ENCODE measurements around the gene ACOT4.
"Not testable (repeated sequence)": the region's sequence is repeated elsewhere in the genome, so short reads cannot be mapped to it uniquely, and the experiment has no call there.

The ACOT4 gene

DNA sequence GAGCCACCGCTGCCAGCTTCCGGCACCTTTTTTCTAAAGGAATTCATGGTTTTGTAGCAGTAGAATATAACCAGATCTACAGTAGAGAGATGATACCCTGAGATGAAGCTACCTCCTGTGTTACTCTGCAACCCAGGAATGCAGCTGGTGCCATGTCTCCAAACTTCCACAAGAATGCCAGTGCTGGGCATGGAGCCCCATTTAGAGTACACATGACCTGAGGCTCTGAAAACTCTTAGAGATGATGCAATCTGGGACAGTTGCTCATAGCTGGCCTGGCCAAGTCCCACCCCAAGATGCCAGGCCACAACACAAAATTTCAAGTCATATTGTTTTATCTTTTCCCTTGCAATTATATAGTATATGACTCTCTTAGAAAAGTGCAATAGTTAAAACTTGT lies 14.5 kb upstream of the ACOT4 start:
- not testable (repeated sequence) for DNase-seq (ENCODE audit: low read depth)

DNA sequence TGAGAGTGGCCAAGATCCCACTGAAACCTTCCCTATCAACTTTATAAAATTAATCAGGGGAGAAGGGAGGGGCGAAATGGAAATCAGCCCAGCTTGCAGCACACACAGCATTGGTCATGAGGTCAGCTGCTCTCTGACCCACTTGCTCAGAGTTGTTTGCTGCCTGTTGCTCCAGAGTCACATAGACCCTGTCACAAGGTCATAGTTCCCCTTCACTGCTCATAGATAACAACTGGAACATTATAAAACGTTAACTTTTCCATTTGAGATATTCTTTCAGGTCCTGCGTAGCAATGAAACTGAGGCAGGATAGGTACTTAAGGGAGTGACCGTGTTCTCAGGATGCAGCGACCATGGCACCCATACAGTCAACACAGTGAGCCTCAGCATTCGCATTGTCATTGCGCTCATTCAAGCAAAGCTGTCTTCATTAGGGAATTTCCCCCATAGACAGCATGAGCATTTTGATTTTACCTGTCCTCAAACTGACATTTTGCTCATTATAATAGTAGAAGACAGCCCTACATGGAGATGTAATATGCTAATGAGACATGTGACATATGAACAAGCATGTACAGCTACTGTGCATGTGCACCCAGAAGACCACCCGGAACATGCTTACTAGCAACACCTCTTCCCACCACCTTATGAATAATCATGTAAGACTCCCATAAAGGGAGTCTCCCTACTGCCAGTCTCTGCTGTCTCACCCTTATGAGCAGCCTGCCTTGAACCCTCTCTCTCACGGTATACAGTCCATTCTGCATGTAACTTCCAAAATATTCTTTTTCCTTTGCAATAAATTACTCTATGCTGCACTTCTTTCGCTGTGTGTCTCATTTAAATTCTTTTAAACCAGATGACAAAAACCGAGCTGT lies 9.3 kb upstream of the ACOT4 start:
- not testable (repeated sequence) for DNase-seq (ENCODE audit: low read depth)

DNA sequence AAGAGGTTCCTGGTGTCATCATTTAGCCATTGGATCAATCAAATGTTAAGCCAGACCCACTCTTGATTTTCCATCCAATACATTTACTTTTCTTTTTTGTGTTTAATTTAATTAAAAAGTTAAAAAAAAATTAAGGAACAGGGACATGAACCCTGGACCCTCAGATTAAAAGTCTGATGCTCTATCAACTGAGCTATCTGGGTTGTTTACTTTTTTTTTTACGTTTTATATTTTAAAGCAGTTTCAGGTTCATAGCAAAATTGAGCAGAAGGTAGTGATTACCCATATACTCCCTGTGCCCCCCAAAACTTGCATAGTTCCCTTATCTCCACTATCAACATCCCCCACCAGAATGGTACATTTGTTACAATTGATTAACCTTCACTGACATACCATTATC lies 3.0 kb upstream of the ACOT4 start:
- DNase-seq (ENCODE audit: low read depth) = no peak

DNA sequence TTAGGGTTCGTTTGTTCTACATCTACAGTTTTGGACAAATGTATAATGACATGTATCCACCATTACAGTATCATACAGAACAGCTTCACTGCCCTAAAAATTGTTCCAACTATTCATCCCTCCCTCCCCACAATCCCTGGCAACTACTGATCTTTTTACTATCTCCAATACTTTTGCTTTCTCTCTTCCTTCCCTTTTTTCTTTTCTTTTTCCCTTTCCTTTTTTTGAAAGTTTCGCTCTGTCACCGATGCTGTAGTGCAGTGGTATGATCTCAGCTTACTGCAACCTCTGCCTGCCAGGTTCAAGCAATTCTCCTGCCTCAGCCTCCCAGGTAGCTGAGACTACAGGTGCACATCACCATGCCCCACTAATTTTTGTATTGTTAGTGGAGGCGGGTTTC lies 2.6 kb upstream of the ACOT4 start:
- DNase-seq (ENCODE audit: low read depth) = no peak

DNA sequence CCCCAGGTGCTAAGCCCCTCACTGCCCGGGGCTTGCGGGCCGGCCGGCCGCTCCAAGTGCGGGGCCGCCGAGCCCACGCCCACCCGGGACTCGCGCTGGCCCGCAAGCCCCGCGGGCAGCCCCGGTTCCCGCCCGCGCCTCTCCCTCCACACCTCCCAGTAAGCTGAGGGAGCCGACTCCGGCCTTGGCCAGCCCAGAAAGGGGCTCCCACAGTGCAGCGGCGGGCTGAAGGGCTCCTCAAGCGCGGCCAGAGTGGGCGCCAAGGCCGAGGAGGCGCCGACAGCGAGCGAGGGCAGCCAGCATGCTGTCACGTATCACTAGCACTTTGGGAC lies 1.0 kb upstream of the ACOT4 start:
- DNase-seq (ENCODE audit: low read depth) = not testable (repeated sequence)

DNA sequence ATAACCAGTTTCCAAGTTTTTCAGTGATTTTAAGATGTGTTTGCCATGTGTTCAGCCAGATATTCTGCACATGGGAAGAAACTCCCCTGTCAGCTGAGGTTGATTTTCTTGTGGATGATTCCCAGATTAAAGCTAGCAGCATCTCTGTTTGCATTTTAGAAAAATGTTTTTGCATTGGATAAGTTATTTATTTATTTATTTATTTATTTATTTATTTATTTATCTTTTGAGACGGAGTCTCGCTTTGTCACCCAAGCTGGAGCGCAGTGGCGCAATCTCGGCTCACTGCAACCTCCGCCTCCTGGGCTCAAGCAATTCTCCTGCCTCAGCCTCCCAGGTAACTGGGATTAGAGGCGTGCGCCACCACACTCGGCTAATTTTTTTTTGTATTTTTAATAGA lies 2.8 kb downstream of the ACOT4 start:
- DNase-seq (ENCODE audit: low read depth) = no peak

DNA sequence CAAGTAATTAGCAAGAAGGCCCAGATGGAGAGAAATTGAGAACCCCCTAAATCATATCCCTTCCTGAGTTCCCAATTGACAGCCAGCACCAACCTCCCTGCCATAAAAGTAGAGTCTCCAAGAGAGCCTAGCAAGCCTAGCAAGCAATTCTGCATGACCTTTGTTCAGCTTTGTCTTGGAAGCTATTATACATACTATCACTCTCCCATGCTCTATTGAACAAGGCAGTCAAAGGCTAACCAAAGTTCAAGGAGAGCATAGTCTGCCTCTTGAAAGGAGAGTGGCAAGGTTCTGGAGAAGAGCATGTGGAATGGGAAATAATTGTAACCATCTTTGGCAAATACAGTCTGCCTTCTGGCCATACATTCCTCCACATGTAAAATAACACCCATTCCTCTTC lies 7.8 kb downstream of the ACOT4 start:
- no peak for DNase-seq (ENCODE audit: low read depth)

DNA sequence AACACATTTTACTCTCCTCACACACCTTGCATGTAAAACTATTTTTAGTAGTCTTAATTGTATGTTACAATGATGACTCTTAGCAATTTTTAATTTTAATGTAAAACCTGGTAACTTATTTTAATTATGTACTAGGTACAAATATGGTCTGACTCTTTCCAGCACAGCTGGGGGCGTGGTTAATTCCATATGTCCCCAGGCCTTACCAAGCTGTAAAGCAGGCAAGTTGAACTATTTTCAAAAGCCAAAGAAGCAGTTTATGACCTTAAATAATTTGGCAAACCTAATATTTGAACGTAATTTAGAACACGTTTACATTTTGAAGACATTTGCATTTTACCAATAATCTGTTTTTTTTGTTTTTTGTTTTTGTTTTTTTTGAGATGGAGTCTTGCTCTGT lies 11.3 kb downstream of the ACOT4 start:
- DNase-seq (ENCODE audit: low read depth) = no peak

DNA sequence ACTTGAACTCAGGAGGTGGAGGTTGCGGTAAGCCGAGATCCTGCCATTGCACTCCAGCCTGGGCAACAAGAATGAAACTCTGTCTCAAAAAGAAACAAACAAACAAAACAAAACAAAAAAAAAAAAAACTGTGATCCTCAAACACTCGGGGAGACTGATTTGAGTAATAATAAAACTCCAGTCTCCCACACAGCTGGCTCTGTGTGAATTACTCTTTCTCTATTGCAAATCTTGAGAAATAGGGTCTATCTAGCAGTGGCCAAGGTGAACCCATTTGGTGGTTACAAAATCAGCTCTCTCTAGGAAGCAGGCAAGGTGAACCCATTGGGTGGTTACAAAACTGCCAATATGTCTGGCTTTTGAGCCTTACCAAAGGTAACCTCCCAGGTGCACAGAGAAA lies 14.6 kb downstream of the ACOT4 start:
- no peak for DNase-seq (ENCODE audit: low read depth)

DNA sequence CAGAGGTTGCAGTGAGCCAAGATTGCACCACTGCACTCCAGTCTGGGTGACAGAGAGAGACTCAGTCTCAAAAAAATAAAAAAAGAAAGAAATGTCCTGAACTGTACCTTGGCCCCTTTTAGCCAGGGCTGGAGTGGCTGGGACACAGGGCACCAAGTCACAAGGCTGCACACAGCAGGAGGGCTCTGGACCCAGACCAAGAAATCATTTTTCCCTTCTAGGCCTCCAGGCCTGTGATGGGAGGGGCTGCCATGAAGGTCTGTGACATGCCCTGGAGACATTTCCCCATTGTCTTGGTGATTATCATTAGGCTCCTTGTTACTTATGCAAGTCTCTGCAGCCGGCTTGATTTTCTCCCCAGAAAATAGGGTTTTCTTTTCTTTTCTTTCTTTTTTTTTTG lies 15.6 kb downstream of the ACOT4 start:
- no peak for DNase-seq (ENCODE audit: low read depth)

DNA sequence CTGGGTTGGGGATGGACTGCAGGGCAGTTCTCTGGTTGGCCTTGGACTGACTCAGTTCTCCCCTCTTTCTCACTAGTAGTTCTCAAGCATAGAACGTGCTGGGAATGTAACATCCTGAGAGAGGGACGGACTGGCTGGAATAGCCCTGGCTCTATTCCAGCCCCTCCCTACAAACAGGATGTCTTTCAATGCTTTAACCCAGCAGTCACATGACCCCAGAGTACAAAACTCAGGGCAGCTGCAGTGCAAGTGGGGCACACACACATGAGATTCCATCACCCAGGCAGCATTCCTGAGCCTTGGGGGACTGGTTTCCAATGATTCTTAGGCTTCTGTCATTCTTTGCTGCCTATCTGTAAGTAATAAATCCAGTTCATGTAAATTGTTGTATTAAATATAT lies 19.0 kb downstream of the ACOT4 start:
- DNase-seq (ENCODE audit: low read depth) = no peak

DNA sequence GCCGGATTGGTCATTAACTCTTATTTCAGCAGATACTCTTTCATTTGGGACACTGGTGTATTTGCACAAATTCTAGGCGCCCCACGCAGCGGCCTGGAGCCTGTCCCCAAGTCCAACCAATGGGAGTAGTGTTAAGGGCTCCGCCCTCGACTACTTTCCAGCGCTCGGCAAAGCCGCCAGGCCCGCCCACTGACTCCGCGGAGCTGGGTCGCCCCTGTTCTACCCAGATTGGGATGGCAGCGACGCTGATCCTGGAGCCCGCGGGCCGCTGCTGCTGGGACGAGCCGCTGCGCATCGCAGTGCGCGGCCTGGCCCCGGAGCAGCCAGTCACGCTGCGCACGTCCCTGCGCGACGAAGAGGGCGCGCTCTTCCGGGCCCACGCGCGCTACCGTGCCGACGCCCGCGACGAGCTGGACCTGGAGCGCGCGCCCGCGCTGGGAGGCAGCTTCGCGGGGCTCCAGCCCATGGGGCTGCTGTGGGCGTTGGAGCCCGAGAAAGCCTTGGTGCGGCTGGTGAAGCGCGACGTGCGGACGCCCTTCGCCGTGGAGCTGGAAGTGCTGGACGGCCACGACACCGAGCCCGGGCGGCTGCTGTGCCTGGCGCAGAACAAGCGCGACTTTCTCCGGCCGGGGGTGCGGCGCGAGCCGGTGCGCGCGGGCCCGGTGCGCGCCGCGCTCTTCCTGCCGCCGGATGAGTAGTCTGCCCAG lies 20.8 kb downstream of the ACOT4 start, which contains the start of gene ACOT6:
ACOT6 (plus strand) TSS at position 179 of the 707 bp plus-strand sequence; CDS start at position 234, 55 bp downstream.
- DNase-seq (ENCODE audit: low read depth) = no peak

DNA sequence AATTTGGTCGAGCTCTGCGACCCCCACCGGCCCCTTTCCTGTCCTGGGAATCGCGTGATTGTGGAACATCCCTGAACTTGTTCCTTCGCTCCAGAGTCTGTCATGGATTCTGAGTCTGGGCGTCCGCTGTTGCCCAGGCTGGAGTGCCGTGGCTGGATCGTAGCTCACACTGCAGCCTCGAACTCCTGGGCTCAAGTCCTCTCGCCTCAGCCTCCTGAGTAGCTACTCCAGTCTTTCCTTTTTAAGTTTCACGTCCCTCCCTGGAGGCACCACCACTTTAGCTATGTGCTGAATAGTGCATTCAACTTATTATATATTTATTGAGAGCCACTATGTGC lies 21.3 kb downstream of the ACOT4 start:
- DNase-seq (ENCODE audit: low read depth) = no peak

DNA sequence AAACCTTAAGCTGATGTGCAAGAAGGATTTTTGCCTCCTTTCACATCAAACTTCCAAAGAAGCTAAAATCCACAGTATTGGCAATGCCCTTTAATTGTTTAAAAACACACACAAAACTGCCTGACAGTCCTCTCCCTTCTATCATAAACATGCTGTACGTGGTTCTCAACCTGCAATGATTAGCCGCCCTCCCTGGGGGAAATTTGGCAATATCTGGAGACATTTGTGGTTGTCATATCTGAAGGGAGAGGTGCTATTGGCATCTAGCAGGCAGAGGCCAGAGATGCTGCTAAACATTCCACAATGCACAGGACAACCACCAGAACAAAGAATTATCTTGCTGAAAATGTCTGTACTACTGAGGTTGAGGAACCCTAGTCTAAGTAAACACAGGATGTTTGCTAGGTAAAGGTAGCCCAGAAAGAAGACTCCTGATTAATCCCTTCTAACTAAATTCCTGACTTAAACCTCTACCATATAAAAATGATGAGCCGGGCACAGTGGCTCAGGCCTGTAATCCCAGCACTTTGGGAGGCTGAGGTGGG lies 21.8 kb downstream of the ACOT4 start:
- DNase-seq (ENCODE audit: low read depth) = no peak

DNA sequence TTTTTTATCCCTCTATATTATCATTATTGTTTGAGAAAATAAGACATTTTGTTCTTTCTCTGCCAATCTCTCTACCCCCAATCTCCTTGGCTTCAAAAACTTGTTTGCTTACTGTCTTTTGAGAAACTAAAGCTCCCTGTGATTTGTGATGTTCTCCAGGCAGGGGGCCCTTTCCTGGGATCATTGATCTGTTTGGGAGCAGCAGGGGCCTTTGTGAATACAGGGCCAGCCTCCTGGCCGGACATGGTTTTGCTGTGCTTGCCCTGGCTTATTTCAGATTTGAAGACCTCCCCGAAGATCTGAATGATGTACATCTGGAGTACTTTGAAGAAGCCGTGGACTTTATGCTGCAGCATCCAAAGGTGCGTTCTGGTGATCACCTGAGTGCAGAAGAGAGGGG lies 25.2 kb downstream of the ACOT4 start:
- no peak for DNase-seq (ENCODE audit: low read depth)

DNA sequence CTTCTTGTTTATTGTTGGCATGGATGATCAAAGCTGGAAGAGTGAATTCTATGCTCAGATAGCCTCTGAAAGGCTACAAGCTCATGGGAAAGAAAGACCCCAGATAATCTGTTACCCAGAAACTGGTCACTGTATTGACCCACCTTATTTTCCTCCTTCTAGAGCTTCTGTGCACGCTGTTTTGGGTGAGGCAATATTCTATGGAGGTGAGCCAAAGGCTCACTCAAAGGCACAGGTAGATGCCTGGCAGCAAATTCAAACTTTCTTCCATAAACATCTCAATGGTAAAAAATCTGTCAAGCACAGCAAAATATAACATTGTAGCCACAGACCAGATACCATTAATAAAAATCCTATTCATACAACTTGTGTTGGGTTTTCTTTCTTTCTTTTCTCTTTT lies 27.9 kb downstream of the ACOT4 start:
- no peak for DNase-seq (ENCODE audit: low read depth)

DNA sequence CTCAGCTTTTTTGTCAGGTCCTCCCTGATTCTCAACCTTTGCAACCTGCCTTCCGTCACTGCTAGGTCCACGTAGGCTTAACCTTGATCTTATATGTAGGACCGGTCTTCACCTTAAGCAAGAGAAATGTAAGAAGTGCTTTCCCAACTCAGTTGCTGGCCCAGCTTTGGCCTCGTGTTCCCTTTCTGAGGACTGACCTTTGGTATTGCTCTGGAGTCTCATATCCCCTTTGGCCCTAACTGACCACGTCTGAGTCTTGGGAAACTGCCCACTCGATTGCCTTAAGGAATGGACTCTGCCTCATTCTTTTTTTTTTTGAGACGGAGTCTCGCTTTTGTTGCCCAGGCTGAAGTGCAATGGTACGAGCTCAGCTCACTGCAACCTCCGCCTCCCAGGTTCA lies 28.6 kb downstream of the ACOT4 start:
- no peak for DNase-seq (ENCODE audit: low read depth)

DNA sequence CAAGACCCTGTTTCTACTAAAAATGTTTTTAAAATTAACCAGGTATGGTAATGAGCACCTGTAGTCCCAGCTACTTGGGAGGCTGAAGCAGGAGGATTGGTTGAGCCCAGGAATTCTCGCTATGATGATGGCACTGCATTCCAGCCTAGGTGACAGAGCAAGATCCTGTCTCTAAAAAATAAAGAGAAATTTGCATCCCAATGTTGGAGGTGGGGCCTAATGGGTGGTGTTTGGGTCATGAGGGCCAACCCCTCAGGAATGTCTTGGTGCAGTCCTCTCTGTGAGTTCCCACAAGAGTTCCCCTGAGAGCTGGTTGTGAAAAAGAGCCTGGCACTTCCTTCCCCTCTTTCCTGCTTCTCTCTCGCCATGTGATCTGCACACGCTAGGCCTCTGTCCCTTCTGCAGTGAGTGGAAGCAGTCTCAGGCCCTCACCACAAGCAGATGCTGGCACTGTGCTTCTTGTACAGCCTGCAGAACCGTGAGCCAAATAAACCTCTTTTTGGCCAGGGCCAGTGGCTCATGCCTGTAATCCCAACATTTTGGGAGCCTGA lies 31.9 kb downstream of the ACOT4 start:
- no peak for DNase-seq (ENCODE audit: low read depth)

DNA sequence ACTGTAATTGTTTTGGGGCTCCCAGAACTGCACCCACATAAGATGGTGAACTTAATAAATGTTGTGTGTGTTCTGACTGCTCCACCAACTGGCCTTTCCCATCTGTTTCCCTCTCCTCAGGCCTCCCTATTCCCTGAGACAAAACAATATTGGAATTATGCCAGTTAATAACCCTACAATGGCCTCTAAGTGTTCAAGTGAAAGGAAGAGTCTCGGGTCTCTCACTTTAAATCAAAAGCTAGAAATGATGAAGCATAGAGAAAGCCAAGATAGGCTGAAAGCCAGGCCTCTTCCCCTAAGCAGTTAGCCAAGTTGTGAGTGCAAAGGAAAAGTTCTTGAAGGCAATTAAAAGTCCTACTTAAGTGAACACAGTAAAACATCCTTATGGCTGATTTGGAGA lies 34.0 kb downstream of the ACOT4 start:
- no peak for DNase-seq (ENCODE audit: low read depth)

DNA sequence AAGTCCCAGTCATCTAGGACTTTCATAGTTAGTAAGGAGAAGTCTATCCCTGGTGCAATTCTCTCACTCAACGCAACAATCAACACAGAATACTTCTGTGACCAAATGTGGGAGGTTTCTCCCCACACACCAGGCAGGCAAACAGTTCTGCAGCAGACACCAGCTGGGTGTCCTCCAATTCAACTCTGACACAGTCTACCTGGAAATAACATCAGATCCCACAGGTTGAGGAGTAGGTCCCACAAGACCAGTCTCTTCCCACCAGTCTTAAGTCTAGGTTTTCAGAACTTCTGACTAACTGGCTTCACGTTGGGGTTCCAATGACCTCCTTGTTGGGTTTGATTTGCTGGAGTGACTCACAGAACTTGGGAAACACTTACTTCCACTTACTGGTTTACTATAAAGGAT lies 35.5 kb downstream of the ACOT4 start:
- DNase-seq (ENCODE audit: low read depth) = no peak

DNA sequence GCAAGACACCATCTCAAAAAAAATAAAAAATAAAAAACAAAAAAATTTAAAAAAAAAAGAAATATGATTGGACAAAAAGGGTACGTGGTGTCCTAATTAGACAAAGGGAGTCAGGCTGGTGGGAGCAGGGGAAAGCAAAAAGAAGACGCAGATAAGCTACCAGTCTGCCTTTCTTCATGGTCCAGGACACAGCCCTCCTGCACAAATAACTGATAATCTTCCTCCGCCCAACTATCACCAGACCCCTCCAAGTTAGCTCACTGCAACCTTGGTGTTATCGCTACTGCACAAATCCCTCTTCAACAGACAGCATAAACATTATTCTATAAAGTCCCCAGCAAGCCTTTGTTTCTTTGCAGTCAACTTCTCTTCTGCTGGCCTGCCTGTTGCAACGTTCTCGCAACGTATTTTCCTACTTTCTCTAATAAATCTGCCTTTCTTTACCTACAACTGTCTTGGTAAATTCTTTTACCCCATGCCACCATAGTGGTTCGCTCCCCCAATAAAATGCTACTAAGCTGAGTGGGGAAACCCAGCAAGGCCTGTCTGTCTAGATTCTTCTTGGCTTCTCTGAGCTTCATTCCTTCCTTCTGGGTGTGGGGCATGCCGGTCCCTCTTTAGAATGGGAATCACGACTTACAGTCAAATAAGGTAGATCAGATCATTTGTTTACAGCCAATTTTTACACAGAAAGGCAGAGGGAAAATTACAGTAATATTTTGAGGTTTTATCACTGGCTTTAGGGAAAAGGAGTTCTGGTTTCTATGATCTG lies 38.5 kb downstream of the ACOT4 start:
- no peak for DNase-seq (ENCODE audit: low read depth)

All from GM04504 (cell line).